Activated B cell treated with CpG ODN at 0.5 μM for 24 hours (primary cell): ENCODE measurements around the gene EPHA7. TPM values are rescaled to one million over a fixed set of nuclear protein-coding genes. Genes with fewer than 3 reads are reported as not detected.

Experiments used
- ATAC-seq: fragments of 200-7000 bp; cut with Tn5 transposase; one replicate; pipeline ENCODE4 v1.10.0; 2021; ENCODE audit warnings: low read depth, mild to moderate bottlenecking, moderate library complexity
- CTCF ChIA-PET: fragments of 350-600 bp; sonication (Branson Sonifier 250); formaldehyde crosslinking; loops from one replicate; lab custom pipeline; 2021; ENCODE audit warnings: antibody characterized with exemption; lab: Charles Lee
- POLR2A ChIA-PET: fragments of 350-600 bp; sonication (Branson Sonifier 250); formaldehyde crosslinking; loops from one replicate; lab custom pipeline; 2021; ENCODE audit warnings: antibody characterized with exemption; lab: Charles Lee
- DNase-seq: peaks from one replicate; pipeline ENCODE4 v3.0.0; 2022
- H3K27ac Mint-ChIP-seq: one replicate; pipeline ENCODE4 v1.8.0; 2020; ENCODE audit warnings: mixed read lengths
- H3K27me3 Mint-ChIP-seq: one replicate; pipeline ENCODE4 v1.8.0; 2021; ENCODE audit warnings: mixed read lengths
- H3K36me3 Mint-ChIP-seq: one replicate; pipeline ENCODE4 v1.8.0; 2021; ENCODE audit warnings: low read depth, mixed read lengths
- H3K4me1 Mint-ChIP-seq: one replicate; pipeline ENCODE4 v1.8.0; 2021; ENCODE audit warnings: mixed read lengths
- H3K4me3 Mint-ChIP-seq: one replicate; pipeline ENCODE4 v1.8.0; 2020; ENCODE audit warnings: mild to moderate bottlenecking, mixed read lengths
- H3K9me3 Mint-ChIP-seq: one replicate; pipeline ENCODE4 v1.8.0; 2020; ENCODE audit warnings: mixed read lengths
- intact Hi-C: fragments of 100-400 bp; cut with micrococcal nuclease; formaldehyde crosslinking; loops from one replicate; pipeline ENCODE4 v1.15.1; 2024
- total RNA-seq: library from RNA; stranded (reverse); gene quantifications from 2 replicates; pipeline ENCODE4 v1.2.3, GENCODE V29; 2022
- TF ChIP-seq, protein P1 (sequence below): fragments of 200-600 bp; IDR thresholded peaks from one replicate; pipeline ENCODE4 v1.8.0; 2022; ENCODE audit warnings: antibody characterized with exemption, mild to moderate bottlenecking

Gene EPHA7
- total RNA-seq, 1 donor from 2014 or later, result not detected

DNA sequence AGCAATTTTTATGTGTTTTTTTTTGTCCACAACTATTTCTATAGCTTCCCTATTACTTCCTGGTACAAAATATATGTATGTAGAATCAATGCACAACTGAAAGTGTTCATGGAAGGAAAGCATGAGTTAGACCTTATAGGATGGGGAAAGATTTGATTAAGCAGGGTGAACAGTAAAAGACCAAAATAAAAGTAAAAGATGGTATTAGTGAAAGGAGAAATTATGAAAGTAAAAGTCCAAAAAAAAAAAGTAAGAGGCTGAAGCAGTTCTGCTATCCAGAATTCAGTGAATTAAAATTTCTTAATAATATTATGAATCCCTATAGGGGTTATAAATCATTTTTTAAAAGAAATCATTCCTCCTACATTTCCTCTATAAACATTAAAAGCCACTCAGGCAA is 114.3 kb downstream of the EPHA7 start:
- Mint-ChIP-seq H3K27me3 (no peaks in the 10 kb centered on the region), H3K36me3 (no peaks in the 10 kb centered on the region), H3K9me3 (no peaks in the 10 kb centered on the region), H3K27ac (no peak overlapping the region), H3K4me3 (no peak overlapping the region), H3K4me1 (no peaks in the 10 kb centered on the region)
- intact Hi-C loops, result no loop called here
- CTCF ChIA-PET, result no interaction called here
- POLR2A ChIA-PET, result no interaction called here
- no peak for ATAC-seq
- TF ChIP-seq, protein P1, sequence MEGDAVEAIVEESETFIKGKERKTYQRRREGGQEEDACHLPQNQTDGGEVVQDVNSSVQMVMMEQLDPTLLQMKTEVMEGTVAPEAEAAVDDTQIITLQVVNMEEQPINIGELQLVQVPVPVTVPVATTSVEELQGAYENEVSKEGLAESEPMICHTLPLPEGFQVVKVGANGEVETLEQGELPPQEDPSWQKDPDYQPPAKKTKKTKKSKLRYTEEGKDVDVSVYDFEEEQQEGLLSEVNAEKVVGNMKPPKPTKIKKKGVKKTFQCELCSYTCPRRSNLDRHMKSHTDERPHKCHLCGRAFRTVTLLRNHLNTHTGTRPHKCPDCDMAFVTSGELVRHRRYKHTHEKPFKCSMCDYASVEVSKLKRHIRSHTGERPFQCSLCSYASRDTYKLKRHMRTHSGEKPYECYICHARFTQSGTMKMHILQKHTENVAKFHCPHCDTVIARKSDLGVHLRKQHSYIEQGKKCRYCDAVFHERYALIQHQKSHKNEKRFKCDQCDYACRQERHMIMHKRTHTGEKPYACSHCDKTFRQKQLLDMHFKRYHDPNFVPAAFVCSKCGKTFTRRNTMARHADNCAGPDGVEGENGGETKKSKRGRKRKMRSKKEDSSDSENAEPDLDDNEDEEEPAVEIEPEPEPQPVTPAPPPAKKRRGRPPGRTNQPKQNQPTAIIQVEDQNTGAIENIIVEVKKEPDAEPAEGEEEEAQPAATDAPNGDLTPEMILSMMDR, result no peak
- DNase-seq, result no peak

DNA sequence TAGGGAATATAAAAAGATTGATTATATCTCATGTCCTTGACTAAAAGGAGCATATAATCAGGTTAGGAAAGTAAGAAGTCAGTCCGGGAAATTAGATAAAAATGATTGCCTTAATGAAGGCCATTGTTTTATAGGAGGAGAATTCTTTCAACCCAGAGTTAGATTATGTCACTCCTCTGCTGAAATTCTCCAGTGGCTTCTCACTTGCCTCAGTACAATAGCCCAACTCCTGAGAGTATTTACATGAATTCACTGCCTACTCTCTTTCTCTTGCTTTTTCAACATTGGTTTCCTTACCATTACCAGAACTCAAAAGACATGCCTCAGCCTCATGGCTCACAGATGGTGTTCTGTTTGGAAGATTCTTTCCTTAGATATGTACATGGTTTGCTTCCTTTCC is 114.9 kb downstream of the EPHA7 start:
- CTCF ChIA-PET, result no interaction called here
- Mint-ChIP-seq H3K9me3 (peaks cover 3% of the 10 kb centered on the region), H3K4me1 (no peaks in the 10 kb centered on the region), H3K4me3 (no peak overlapping the region), H3K36me3 (no peaks in the 10 kb centered on the region), H3K27me3 (no peaks in the 10 kb centered on the region), H3K27ac (no peak overlapping the region)
- intact Hi-C loops, result no loop called here
- TF ChIP-seq, protein P1, result no peak
- no peak for ATAC-seq
- no peak for DNase-seq
- POLR2A ChIA-PET, result no interaction called here

DNA sequence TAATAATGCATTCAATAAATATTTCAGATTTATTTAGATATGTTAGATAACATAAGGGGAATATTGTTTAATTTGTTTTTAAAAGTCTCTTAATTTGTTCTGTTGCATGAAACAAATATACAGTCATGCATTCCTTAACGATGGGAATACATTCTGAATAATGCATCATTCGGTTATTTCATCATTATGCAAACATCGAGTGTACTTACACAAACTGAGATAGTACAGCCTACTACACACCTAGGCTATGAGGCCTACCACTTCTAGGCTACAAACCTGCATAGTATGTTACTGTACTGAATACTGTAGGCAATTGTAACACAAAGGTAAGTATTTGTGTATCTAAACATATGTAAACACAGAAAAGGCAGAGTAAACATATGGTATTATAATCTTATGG is 118.7 kb downstream of the EPHA7 start:
- no peak overlapping the region for H3K27ac Mint-ChIP-seq
- ChIA-PET POLR2A (no interaction called here), CTCF (no interaction called here)
- H3K4me1 Mint-ChIP-seq, result no peaks in the 10 kb centered on the region
- H3K9me3 Mint-ChIP-seq, result peaks cover 4% of the 10 kb centered on the region
- H3K4me3 Mint-ChIP-seq, result no peak overlapping the region
- H3K36me3 Mint-ChIP-seq, result no peaks in the 10 kb centered on the region
- no peaks in the 10 kb centered on the region for H3K27me3 Mint-ChIP-seq
- no peak for ATAC-seq
- no peak for DNase-seq
- TF ChIP-seq, protein P1, result no peak
- intact Hi-C loops, result no loop called here

DNA sequence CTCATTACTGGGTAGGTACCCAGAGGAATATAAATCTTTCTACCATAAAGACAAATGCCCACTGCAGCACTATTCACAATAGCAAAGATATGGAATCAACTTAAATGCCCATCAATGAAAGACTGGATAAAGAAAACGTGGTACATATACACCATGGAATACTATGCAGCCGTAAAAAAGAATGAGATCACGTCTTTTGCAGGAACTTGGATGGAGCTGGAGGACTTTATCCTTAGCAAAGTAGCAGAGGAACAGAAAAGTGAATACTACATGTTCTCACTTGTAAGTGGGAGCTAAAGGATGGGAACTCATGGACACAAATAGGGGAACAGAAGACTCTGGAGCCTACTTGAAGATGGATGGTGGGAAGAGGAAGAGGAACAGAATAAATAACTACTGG is 119.7 kb downstream of the EPHA7 start:
- H3K36me3 Mint-ChIP-seq, result no peaks in the 10 kb centered on the region
- no peaks in the 10 kb centered on the region for H3K4me1 Mint-ChIP-seq
- CTCF ChIA-PET, result no interaction called here
- intact Hi-C loops, result no loop called here
- H3K27me3 Mint-ChIP-seq, result no peaks in the 10 kb centered on the region
- DNase-seq (no peak), ATAC-seq (no peak)
- H3K9me3 Mint-ChIP-seq, result peaks cover 4% of the 10 kb centered on the region
- no peak overlapping the region for H3K4me3 Mint-ChIP-seq
- H3K27ac Mint-ChIP-seq, result no peak overlapping the region
- TF ChIP-seq, protein P1, result no peak
- POLR2A ChIA-PET, result no interaction called here

DNA sequence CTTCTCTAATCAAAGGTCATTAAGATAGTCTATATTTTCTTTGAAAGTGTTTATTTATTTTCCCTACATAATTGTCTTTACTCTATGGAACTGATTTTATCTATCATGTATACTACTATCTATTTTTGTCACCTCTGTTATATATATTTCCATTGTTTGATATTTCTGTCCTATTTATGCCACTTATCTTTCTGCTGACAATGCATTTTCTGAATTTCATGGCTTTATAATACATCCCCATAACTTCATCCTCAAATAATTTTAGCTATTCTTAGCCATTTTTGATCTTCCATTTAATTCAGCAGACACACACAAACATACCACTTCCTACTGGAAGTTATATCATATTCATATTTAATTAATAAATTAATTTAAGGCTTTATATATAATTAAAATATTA is 123.7 kb downstream of the EPHA7 start:
- ChIA-PET CTCF (no interaction called here), POLR2A (no interaction called here)
- Mint-ChIP-seq H3K4me3 (no peak overlapping the region), H3K27me3 (no peaks in the 10 kb centered on the region), H3K27ac (no peak overlapping the region), H3K36me3 (no peaks in the 10 kb centered on the region), H3K9me3 (peaks cover 4% of the 10 kb centered on the region), H3K4me1 (no peaks in the 10 kb centered on the region)
- ATAC-seq, result no peak
- TF ChIP-seq, protein P1, result no peak
- DNase-seq, result no peak
- intact Hi-C loops, result no loop called here
